GM21737 (cell line): ENCODE results near the gene CDK6.
"Not testable (repeated sequence)": the region's sequence is repeated elsewhere in the genome, so short reads cannot be mapped to it uniquely, and the experiment has no call there.

Experiments used
- ATAC-seq: cut with Tn5 transposase; IDR thresholded peaks from one replicate; pipeline ENCODE4 v1.9.1; 2021; ENCODE audit warnings: mild to moderate bottlenecking, moderate library complexity; ENCODE audit not compliant: unreplicated experiment

The CDK6 gene

DNA sequence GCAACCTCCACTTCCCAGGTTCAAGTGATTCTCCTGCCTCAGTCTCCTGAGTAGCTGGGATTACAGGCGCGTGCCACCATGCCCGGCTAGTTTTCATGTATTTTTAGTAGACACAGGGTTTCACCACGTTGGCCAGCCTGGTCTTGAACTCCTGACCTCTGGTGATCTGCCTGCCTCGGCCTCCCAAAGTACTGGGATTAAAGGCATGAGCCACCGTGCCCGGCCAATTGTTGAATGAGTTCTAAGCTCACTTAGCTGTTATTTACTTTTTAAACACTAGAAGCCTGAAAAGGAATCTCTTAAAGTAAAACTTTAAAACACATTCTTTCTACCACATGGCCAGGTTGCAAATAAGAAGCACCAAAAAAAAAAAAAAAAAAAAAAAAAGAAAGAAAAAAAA is 231.9 kb downstream of the CDK6 start:
- ATAC-seq, result not testable (repeated sequence)

DNA sequence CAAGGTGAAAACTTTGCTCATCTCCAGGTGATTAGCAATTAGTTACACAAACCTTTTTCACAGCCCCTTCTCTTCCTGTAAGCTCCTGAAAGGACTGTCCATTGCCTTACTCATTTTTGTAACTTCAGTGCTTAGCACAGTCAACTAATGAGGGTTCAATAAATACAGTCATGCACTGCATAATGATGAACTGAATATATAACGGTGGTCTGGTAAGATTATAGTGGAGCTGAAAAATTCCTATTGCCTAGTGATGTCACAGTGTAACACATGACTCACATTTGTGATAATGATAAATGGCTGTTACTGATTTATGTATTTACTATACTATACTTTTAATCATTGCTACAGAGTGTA is 233.3 kb downstream of the CDK6 start:
- no peak for ATAC-seq

DNA sequence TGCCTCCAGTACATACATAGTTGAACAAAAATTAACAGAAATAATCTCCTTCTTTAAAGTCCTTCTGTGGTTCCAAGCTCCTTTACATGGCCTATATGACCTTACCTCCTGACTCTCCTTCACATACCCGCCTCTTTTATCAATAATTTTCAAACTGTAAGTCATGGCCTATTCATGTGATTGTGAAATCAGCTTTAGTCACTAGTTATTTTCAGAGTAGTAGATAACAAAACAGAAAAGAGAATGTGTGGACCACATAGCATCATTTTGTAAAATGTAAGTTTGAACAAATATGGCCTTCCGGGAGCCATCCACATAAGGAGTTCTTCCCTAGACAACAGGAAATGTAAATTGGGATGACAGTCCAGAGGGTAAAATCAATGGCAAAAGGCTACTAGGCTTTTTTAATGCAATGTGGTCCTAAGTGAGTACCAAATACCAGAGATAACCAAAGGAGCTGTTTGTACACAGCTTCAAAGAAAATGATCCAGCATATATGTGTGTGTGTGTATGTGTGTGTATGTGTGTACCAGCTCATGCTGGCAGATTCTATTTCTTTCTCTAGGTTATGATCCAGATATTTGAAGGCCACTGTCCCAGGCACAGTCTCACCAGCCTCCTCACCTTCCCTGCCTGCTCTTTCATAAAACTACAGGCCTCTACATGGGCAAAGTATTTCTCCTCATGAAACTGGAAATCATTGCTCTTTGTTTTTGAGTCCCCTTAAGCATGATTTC is 233.9 kb downstream of the CDK6 start:
- no peak for ATAC-seq

DNA sequence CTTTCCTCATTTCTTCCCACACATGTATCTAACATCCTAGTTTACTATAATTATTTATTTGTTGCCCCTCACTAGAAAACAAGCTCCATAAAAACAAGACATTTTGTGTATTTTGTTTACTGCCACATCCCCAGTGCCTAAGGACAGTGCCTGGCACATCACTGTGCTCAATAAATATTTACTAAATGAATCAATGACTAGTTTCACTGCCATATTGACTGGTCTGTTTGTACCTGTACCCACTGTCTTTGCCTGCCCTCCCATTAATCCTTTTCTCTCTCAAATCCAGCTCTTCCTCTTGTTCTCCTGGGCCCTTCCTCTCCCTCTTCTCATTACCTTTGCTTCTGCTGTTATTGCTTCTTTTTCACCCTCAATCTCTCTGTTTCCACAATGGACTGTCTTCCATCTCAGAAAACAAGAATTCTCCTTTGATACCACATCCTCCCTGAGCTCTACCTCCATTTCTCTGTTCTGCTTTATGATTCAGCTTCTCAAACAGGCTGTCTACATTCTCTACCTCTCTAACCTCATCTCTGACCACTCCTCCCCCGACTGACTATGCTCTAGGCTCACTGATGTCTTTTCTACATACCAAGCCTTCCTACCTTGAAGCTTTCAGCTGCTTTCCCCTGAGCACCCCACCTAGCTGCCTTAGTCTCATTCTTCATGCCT is 237.9 kb downstream of the CDK6 start:
- peak; percentile 76 for ATAC-seq

DNA sequence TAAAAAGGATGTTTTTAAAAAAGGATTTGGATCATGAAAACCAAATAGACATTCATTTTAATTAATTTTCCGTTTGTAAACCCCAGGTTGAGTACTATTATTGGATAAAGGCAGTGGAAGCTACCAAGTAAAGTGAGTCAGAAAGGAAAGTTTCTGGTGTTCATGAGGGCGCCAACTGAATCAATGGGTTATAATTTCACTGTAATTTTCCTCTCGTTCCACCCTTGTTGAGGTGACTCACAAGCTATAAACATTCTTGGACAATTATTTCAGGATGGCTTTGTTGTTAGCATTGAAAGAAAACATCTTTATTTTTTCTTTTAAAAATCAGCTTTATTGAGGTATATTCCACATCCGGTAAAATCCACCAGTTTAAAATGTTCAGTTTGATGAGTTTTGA is 241.1 kb downstream of the CDK6 start:
- ATAC-seq, result no peak

DNA sequence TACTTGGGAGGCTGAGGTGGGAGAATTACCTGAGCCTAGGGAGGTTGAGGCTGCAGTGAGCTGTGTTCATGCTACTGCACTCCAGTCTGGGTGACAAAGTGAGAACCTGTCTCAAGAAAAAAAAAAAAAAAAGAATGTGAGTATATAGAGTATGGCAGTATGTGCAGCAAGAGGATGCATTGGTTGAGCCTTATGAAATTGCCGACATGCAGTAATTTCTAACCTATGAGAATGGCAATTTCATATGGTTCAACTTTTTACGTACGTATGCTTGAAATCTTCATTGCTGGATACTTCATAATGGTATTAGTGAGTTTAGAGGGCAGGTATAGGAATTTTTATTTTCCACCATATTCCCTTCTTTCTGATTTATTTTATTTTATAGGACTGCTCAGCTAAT is 241.6 kb downstream of the CDK6 start:
- ATAC-seq, result no peak

DNA sequence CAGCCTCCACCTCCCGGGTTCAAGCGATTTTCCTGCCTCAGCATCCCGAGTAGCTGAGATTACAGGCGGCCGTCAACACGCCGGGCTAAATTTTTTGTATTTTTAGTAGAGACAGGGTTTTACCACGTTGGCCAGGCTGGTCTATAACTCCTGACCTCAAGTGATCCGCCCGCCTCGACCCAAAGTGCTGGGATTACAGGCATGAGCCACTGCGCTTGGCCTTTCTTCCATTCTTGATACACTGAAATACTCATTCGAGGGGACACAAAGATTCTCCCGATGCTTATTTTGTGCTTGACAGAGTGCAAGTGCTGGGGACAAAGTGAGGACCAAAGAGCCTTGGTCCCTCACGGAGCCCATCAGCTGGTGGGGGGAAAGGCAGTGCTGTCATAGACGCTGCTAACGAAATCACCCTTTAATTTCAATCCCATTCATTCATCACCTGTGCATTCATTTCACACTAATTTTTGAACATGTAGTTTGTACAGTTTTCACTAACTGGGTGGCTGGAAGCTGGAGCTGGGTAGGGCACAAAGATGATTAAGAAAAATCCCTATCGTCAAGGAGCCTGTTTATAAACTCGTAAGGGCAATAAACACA is 245.6 kb downstream of the CDK6 start:
- ATAC-seq, result no peak

DNA sequence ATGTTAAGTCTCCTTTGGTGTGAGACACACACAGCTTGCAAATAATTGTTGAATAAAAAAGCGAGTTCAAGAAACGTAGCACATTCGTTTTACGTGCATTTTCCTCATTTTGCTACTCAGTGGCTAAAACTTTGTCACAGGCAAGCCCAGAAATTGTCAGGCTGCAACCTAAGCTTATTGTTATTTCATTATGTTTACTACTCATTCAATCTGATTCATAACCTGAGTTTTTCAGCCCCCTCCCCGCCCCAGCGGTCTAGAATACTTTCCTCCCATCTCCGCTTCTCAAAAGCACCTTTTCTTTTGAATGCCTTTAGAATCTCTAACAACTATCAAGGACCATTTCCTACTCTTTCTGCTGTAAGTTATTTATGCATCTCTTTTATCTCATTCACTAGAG is 247.3 kb downstream of the CDK6 start:
- no peak for ATAC-seq

DNA sequence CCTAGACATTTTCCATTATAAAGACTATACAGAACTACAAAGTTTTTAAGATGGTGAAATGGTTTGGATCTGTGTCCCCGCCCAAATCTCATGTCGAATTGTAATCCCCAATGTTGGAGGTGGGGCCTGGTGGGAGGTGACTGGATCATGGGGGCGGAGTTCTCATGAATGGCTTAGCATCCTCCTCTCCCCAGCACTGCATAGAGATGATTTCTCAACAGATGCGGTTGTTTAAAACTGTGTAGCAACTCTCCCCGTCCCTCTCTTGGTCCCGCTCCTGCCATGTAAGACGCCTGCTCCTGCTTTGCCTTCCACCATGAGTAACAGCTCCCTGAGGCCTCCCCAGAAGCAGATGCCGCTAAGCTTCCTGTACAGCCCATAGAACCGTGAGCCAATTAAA is 247.8 kb downstream of the CDK6 start:
- no peak for ATAC-seq

DNA sequence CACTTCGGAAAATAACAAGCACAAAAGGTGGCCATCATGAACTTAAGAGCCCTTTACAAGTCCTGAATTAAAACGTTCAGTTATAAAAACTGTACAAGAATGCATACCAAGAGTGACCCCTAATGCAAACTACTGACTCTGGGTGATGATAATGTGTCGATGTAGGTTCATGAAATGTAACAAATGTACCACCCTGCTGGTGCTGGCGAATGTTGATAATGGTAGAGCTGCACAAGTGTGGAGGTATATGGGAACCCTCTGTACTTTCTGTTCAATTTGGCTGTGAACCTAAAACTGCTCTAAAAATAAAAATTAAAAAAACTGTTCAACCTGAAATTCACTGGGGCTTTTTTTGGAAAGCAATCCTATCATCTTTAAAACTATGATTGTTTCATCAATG is 249.5 kb downstream of the CDK6 start:
- no peak for ATAC-seq

DNA sequence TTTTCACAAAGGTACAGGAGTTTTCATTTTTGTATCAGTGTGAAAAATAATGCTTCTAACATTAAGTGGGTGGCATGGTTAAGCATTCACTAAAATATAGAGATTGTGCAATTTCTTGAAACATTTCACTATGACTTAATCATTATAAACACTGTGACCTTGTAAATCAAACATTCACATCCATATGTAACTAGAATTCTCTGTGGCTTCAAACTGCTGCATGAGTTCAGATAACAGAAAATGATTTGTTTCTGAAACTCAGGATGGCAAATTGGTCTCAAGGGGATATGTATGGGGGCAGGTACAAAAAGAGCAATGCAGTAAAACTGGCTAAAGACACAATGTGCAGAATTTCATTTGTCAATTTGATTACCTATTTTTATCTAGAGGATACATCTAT is 250.0 kb downstream of the CDK6 start:
- no peak for ATAC-seq

DNA sequence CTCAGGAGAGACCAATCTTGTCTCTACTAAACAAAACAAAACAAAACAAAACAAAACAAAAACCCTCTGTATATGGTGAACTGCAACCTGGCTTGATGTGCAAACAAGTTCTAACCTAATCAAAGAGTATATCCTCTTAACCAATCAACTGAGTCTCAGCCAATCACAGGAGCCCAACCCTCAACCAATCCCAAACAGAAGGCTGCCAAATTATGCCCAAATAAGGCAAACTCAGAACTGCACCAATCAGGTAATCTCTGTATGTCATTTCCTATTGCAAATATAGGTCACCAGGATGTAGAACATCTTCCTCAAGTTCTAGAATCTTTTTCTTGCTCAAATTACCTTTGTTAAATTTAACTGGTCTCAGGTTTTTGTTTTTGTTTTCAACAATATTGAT is 251.4 kb downstream of the CDK6 start:
- no peak for ATAC-seq

DNA sequence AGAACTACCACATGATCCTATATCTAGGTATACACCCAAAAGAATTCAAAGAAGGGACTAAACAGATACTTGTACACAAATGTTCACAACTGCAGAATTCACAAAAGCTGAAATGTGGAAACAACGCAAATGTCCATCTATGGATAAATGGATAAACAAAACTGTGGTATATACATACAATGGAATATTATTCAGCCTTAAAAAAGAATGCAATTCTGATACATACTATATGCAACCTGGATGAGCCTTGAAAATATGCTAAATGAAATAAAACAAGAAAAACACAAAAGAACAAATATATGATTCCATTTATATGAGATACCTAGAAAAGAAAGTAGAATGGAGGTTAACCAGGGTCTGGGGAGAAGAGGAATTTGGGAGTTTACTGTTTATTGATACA is 253.4 kb downstream of the CDK6 start:
- ATAC-seq, result no peak

DNA sequence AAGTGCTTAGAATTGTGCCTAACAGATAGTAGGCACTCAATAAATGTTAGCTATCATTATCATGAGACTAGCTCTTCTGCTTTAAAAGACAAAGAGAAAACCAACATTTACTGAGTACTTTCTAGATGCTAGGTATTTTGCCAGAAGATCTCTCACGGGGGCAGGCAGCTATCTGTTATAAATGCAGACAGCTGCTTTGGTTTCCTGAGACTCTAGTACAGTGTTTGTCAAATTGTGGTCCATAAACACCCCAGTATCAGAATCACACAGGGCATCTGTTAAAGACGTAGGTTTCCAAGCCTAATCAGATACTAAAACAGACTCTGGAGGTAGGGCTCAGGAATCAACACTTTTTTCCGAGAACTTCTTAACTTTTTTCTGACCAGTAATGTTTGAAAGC is 260.1 kb downstream of the CDK6 start:
- ATAC-seq, result no peak

DNA sequence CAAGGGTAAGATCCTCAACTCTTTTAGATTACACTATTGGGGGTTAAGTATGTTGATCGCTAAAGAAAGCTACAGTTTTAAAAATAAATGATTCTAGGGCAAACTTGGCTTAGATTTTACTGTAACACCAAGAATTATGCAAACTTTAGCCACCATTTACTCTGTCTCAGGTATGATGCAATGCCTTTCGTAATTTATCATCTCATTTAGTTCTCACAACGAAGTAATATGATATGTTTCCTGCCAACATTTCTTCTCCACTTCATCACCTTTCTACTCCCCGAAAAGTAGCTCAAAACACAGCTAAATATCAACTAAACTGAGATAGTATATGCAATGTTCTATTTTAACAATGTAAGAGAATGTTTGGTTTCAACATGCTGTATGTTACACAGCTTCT is 267.2 kb downstream of the CDK6 start:
- no peak for ATAC-seq

DNA sequence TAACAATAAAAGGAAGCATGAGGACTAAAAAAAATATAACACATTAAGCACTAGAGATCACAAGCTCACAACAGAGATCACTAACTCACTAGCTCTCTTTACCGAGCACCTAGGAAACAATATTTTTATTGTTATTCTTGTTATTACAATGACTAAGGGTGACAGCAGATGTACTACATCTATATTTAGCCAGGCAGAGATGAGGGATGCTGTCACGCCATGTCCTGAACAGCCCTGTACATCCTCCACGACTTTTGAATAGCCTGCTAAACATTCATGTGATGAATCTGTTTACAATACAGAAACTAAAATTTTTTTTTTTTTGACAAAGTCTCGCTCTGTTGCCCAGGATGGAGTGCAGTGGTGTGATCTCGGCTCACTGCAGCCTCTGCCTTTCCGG is 268.9 kb downstream of the CDK6 start:
- ATAC-seq, result no peak

DNA sequence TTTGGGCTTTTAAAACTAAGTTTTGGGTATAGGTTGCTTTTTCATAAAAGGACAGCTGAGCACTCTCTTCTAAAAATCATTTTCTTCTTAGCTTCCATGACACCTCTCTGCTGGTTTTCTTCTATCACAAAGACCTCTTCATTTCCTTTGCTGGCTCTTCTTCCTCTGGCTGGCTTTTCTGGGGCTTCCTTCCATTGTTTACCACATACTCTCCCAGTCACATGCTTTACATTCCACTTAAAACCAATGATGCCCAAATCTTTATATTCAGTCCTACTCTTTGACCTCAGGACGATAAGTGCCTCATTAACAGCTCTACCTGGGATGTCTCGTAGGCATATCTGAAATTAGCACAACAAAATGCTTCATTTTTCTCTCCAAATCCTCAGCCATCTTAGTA is 273.0 kb downstream of the CDK6 start:
- no peak for ATAC-seq

DNA sequence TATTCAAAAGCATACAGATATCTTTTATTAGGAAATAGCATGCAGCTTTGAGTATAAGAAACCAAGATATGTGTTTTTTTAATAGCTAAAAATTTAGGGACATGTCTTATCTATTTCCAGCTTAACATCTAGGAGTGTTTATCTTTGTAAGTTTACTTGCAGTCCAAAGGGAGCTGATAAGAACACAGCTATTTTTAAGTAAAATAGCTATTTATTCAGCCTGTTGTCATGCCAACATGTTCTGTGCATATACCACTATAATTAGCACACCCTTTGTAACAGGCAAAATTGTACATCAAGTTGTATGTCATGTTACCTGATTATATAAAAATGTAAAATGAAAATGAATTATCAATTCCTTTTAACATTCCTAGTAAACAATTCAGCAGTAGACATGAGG is 275.8 kb downstream of the CDK6 start:
- no peak for ATAC-seq

DNA sequence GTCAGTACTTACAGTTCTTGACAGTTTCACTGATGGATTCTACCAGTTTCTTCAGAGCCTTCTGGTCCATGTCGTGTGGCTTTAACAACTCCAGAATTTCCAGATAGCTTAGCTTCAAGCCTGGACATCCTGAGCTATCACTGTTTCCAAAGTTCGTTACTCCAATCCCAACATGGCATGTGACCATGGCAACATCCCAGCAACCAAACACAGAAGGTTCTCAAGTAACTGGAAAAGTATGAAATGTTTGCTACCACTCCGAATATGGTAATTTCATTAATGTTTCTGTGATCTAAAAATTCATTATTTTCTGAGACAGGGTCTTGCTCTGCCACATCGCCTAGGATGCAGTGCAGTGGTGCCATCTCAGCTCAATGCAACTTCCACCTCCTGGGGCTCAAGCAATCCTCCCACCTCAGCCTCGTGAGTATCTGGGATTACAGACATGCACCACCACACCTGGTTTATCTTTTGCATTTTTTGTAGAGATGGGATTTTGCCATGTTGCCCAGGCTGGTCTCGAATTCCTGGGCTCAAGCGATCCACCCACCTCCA is 278.5 kb downstream of the CDK6 start:
- ATAC-seq, result no peak

DNA sequence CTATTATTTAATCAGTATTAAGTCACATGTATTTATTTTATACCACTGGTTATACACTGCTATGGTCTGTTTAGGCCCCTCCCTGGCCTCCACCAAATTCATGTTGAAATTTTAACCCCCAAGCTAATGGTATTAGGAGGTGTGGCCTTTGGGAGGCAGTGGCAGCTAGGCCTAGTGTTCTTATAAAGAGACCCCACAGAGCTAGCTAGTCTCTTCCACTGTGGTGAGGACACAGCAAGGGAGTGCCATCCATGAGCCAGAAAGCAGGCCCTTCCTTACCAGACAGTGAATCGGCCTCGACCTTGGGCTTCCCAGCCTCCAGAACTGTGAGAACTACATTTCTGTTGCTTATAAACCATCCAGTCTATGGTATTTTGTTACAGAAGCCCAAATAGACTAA is 279.1 kb downstream of the CDK6 start:
- ATAC-seq, result no peak
